K562 (cell line): ENCODE results near the gene MTPN. TPM values are rescaled to one million over a fixed set of nuclear protein-coding genes. Genes with fewer than 3 reads are reported as not detected.

Source experiments
- CBX2 ChIP-seq: fragments of 200-600 bp; sonication (generic); IDR thresholded peaks from one replicate; pipeline ENCODE4 v1.6.1; 2012; ENCODE audit warnings: mild to moderate bottlenecking, low read length, inconsistent platforms; ENCODE audit not compliant: insufficient read depth, poor library complexity, severe bottlenecking
- E2F4 ChIP-seq: sonication (generic); formaldehyde crosslinking; IDR thresholded peaks from 2 replicates; pipeline ENCODE4 v1.8.0; 2022; ENCODE audit warnings: mild to moderate bottlenecking, low read depth, missing genetic modification reagents
- ELF2 ChIP-seq: fragments of 250-450 bp; sonication (Bioruptor Pico); IDR thresholded peaks from 2 replicates; pipeline ENCODE4 v1.5.0; 2021; ENCODE audit warnings: mild to moderate bottlenecking
- ERF ChIP-seq: fragments of 450-650 bp; formaldehyde crosslinking; IDR thresholded peaks from 2 replicates; pipeline ENCODE4 v1.4.0; 2020; ENCODE audit warnings: mild to moderate bottlenecking, mixed read lengths
- FOXM1 ChIP-seq, 2 experiments: fragments of 450-650 bp in 1 of 2; sonication (generic) in 1 of 2; formaldehyde crosslinking in 1 of 2; IDR thresholded peaks; 2 replicates each; pipeline versions ENCODE4 v1.6.1 to v1.9.0; 2017 to 2022; ENCODE audit warnings: low read depth in 2 of 2, mild to moderate bottlenecking in 2 of 2, missing genetic modification reagents in 1 of 2, moderate library complexity in 1 of 2
- HMGN3 ChIP-seq: IDR thresholded peaks from 2 replicates; pipeline ENCODE4 v1.6.1; 2011; ENCODE audit warnings: borderline replicate concordance, low read depth, mild to moderate bottlenecking, mixed read lengths, low read length; ENCODE audit not compliant: insufficient read length; ENCODE audit errors: extremely low read depth
- HOMEZ ChIP-seq: fragments of 250-450 bp; sonication (Bioruptor Pico); IDR thresholded peaks from 2 replicates; pipeline ENCODE4 v1.4.0; 2020; ENCODE audit warnings: mild to moderate bottlenecking, moderate library complexity
- IRF2 ChIP-seq: sonication (generic); formaldehyde crosslinking; IDR thresholded peaks from 2 replicates; pipeline ENCODE4 v1.8.1; 2022; ENCODE audit warnings: mild to moderate bottlenecking, missing genetic modification reagents
- JUND ChIP-seq, 2 experiments: IDR thresholded peaks; 2 replicates in 1 of 2; 3 replicates in 1 of 2; pipeline ENCODE4 v1.6.1; 2011; ENCODE audit warnings: borderline replicate concordance in 2 of 2, low read depth in 2 of 2, low read length in 2 of 2, improper control_type of control experiment in 1 of 2, missing biosample characterization in 1 of 2, missing genetic modification characterization in 1 of 2, missing genetic modification reagents in 1 of 2
- MIER1 ChIP-seq: fragments of 450-650 bp; IDR thresholded peaks from 2 replicates; pipeline ENCODE4 v1.6.1; 2016; ENCODE audit warnings: antibody characterized with exemption, mild to moderate bottlenecking, low read depth
- OTX1 ChIP-seq: fragments of 450-650 bp; formaldehyde crosslinking; IDR thresholded peaks from 2 replicates; pipeline ENCODE4 v1.4.0; 2022; ENCODE audit warnings: mild to moderate bottlenecking
- SIRT6 ChIP-seq: IDR thresholded peaks from one replicate; pipeline ENCODE4 v1.6.1; 2012; ENCODE audit warnings: low read depth, mild to moderate bottlenecking, control low read depth, inconsistent platforms, low read length, moderate library complexity
- SMAD4 ChIP-seq: fragments of 250-450 bp; sonication (Bioruptor Pico); conservative IDR thresholded peaks from 2 replicates; pipeline ENCODE4 v1.8.0; 2021; ENCODE audit warnings: inconsistent platforms, mild to moderate bottlenecking, moderate library complexity
- SPI1 ChIP-seq: IDR thresholded peaks from 2 replicates; pipeline ENCODE4 v1.6.1; 2011; ENCODE audit warnings: low read depth, low read length, control low read depth, borderline replicate concordance
- SREBF2 ChIP-seq: sonication (generic); formaldehyde crosslinking; IDR thresholded peaks from 2 replicates; pipeline ENCODE4 v1.4.0; 2020; ENCODE audit warnings: mild to moderate bottlenecking, missing genetic modification reagents
- TAL1 ChIP-seq: fragments of 450-650 bp; IDR thresholded peaks from 2 replicates; pipeline ENCODE4 v1.6.1; 2016; ENCODE audit warnings: mild to moderate bottlenecking
- TFE3 ChIP-seq: fragments of 450-650 bp; formaldehyde crosslinking; IDR thresholded peaks from 2 replicates; pipeline ENCODE4 v1.4.0; 2020; ENCODE audit warnings: mild to moderate bottlenecking, mixed read lengths
- ZFPM2 ChIP-seq: fragments of 250-450 bp; sonication (Bioruptor Pico); IDR thresholded peaks from 2 replicates; pipeline ENCODE4 v1.5.1; 2022; ENCODE audit warnings: mild to moderate bottlenecking
- polyA plus RNA-seq, 8 experiments: library from polyadenylated mRNA; depleted of rRNA in 4 of 8; stranded (reverse) in 5 of 8; unstranded in 3 of 8; fragments of >200 nt; fragmentation: Nextera tagmentation in 2 of 8; fragmentation: Illumina TruSeq in 1 of 8; extraction: Ambion mirVana in 2 of 8; extraction: Trizol in 1 of 8; gene quantifications; 2 replicates each; pipeline versions ENCODE4 v1.2.1 to v1.2.3, GENCODE V29; 2011 to 2014; ENCODE audit warnings: inconsistent platforms in 1 of 8, missing spikeins in 1 of 8
- total RNA-seq, 7 experiments: library from RNA; depleted of rRNA in 6 of 7; stranded (reverse); fragments of >200 nt in 6 of 7; fragmentation: Illumina TruSeq in 2 of 7; extraction: Trizol in 2 of 7; gene quantifications; 2 replicates each; pipeline versions ENCODE4 v1.2.1 to v1.2.3, GENCODE V29; 2011 to 2021; ENCODE audit warnings: low replicate concordance in 1 of 7
- TF ChIP-seq, protein P1 (sequence below): fragments of 250-450 bp; sonication (Bioruptor Pico); IDR thresholded peaks from 2 replicates; pipeline ENCODE4 v1.8.0; 2022; ENCODE audit warnings: inconsistent platforms
- TF ChIP-seq, protein P2 (sequence below): fragments of 250-450 bp; sonication (Bioruptor Pico); IDR thresholded peaks from 2 replicates; pipeline ENCODE4 v1.8.0; 2022; ENCODE audit warnings: inconsistent platforms, mild to moderate bottlenecking, moderate library complexity, borderline replicate concordance

Gene MTPN
- total and polyA plus RNA-seq, 9 of the 15 experiments (the other 6 are each of a cell fraction or from before 2014, with no cell fraction given) = 68.5 to 261 (median 156) TPM

DNA sequence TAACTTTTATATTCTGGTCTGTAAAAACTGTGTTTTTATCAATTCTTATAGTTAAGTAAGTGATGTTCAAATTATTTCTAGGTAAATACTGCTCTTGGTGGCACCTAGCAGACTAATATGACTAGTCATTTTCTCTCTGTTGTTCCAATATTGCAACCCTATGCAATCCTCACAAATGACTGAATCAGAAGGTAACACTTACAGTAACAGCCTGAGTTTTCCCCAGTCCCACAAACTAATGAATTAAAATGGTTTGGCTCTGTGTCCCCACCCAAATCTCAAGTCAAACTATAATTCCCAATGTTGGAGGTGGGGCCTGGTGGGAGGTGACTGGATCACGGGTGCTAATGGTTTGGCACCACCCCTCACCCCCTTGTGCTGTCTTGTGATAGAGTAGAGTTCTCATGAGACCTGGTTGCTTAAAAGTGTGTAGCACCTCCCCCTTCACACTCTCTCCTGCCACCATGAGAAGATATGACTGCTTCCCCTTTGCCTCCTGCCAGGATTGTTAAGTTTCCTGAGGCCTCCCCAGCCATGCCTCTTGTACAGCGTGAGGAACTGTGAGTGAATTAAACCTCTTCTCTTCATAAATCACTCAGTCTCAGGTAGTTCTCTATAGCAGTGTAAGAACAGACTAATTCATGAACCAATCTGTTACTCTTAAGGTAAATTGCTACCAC is 43.5 kb downstream of the MTPN start (continued):
- TF ChIP-seq JUND (IDR thresholded peaks at IDR 0.05; ENCODE audit: borderline replicate concordance, low read depth, low read length) (no peak; the same call in 1 of the 2 replicates), JUND (tag; IDR thresholded peaks at IDR 0.05; ENCODE audit: borderline replicate concordance, low read depth, low read length) (peak; percentile 19; the same call in 1 of the 3 replicates), OTX1 (CRISPR knock-in tag) (no peak), SREBF2 (CRISPR knock-in tag) (no peak), TFE3 (CRISPR knock-in tag) (no peak), TAL1 (no peak), ELF2 (CRISPR knock-in tag) (no peak), HOMEZ (CRISPR knock-in tag) (no peak), HMGN3 (no peak), ERF (CRISPR knock-in tag) (no peak), IRF2 (CRISPR knock-in tag) (no peak), FOXM1 (IDR thresholded peaks at IDR 0.05; ENCODE audit: low read depth) (no peak), FOXM1 (CRISPR knock-in tag; IDR thresholded peaks at IDR 0.05; ENCODE audit: low read depth) (no peak), ZFPM2 (CRISPR knock-in tag) (no peak), SMAD4 (CRISPR knock-in tag) (peak; percentile 82), E2F4 (no peak), MIER1 (no peak), SPI1 (no peak), SIRT6 (no peak), CBX2 (no peak)
- TF ChIP-seq, protein P1, sequence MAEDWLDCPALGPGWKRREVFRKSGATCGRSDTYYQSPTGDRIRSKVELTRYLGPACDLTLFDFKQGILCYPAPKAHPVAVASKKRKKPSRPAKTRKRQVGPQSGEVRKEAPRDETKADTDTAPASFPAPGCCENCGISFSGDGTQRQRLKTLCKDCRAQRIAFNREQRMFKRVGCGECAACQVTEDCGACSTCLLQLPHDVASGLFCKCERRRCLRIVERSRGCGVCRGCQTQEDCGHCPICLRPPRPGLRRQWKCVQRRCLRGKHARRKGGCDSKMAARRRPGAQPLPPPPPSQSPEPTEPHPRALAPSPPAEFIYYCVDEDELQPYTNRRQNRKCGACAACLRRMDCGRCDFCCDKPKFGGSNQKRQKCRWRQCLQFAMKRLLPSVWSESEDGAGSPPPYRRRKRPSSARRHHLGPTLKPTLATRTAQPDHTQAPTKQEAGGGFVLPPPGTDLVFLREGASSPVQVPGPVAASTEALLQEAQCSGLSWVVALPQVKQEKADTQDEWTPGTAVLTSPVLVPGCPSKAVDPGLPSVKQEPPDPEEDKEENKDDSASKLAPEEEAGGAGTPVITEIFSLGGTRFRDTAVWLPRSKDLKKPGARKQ (CRISPR knock-in tag) = no peak
- TF ChIP-seq, protein P2, sequence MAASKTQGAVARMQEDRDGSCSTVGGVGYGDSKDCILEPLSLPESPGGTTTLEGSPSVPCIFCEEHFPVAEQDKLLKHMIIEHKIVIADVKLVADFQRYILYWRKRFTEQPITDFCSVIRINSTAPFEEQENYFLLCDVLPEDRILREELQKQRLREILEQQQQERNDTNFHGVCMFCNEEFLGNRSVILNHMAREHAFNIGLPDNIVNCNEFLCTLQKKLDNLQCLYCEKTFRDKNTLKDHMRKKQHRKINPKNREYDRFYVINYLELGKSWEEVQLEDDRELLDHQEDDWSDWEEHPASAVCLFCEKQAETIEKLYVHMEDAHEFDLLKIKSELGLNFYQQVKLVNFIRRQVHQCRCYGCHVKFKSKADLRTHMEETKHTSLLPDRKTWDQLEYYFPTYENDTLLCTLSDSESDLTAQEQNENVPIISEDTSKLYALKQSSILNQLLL (CRISPR knock-in tag) = no peak
